HG03175 (cell line): ENCODE measurements around the gene ASIC4.

Source experiments
- ATAC-seq: cut with Tn5 transposase; IDR thresholded peaks from one replicate; pipeline ENCODE4 v1.9.1; 2021; ENCODE audit warnings: mild to moderate bottlenecking, moderate library complexity; ENCODE audit not compliant: unreplicated experiment

Gene ASIC4

DNA sequence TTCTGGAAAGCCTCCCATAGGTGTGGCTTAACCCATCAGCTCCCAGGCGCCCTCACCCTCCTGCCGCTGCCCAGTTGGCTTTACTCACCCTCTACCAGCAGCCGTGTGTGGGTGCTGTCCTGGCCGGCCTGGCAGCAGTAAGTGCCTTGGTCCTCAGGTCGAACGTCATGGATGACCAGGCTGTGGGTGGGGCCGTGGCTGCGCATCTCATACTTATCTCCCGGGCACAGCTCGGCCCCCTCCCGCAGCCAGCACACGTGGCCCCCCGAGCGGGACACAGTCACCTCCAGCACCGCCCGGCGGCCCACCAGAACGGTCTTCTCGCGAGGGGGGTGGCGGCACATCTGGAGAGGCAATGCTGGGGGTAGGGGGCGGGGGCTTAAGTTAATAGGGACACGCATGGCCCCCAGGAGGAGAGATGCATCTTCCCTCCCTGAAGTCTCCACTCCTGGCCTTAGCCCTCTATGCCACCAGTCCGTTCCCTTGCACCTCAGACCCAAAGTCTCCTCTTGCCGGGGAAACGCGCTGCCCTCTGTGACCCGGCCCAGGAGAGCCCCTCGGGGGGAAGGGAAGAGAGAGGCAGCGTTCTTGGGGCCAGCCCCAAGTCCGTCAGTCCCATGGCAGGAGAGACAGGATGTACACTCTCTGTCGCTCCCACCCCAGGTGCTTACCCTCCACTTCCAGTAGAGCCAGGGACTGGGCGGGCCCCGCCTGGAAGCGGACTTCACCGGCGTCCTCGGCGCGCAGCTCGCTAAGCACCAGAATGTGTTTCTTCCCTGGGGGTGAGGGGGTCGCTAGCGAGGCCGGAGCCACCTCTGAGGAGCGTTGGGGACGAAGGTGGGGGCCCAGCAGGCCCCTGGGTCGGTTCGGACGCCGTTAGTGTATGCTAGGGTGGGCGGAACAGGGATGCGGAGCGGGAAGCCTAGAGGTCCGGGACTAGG is 37.4 kb downstream of the ASIC4 start:
- peak; percentile 15 for ATAC-seq

DNA sequence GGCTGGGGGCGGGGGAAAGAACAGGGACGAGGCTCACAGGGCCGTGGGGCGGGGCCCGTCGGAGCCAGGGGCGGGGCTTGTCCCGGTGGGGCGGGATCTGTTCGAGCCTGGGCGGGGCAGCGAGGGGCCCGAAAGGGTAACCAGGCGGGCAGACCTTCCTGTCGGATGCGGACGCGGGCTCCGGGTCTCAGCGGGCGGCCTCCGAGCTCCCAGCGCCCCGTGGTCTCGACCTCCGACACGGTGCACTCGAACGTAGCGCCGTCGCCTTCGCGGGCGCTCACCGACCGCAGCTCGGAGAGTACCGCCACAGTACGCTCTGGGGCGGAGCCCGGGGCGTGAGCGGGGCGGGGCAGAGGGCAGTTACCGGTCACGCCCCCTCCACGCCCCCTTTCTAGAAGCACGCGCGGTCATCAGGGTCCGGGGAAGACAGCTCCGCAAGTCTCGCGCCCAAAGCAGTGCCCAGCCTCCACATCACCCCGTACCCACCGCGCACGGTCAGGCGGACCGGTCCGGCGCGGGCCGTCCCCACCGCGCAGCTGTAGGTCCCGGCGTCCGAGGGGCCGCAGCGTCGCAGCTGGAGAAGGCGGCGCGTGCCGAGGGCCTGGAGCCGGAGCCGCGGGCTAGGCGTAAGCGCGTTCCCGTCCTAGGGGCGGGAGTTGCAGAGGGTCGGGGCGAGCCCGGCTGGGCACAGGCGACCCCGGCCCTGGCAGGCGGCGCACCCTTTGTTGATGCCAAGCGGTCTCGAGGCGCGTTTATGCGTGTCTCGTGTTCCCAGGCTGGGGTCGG is 38.3 kb downstream of the ASIC4 start:
- ATAC-seq = peak; percentile 87

DNA sequence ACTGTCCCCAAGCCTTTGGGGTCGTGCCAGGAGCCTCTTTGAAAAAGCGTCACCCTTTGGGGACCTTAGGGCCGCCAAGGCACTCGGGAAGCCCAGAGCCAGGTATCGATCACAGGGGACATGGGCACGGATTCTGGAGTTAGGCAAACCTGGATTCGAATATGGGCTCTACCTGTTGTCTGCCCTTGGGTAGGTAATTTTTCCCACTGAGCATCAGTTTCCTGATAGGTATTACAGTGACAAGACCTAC is 38.8 kb downstream of the ASIC4 start:
- no peak for ATAC-seq

DNA sequence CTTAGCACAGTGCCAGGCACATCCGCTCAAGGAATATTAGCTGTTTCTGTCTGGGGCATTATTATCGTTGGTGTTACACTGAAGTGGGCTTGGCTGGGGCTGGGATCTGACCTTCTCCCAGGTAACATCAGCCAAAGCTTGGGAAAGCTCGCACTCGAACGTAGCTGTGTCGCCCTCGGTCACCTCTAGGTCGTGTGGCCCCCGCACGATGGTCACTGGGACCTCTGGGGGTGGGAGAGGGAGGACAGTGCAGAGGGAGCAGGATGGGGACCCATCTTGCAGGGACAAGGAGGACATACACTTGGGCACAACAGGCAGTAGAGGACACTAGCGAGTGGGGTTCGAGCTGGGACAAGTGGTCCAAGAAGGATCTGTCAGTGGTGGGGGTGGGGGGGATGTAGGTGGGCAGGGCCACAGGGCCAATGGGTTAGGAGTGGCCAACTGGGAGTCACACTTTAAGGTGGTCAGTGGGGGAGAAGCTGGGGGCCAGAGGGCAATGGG is 39.2 kb downstream of the ASIC4 start:
- ATAC-seq = no peak

DNA sequence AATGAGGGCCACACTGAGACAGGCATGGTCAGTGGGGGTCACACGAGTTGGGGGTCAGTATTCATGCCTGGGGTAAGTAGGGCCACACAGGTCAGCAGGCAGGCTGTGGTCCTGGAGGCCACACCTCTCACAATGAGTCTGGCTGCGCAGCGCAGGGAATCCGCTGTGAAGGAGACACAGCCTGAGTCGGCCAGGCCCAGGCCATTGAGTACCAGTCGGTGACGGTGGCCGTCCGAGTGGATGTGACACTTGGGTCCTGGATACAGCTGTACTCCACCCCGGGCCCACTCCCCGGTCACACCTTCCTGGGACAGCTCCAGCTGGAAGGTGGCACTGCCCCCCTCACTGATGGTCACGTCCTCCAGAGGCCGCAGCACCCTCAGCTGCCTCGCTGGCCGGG is 40.1 kb downstream of the ASIC4 start:
- no peak for ATAC-seq

DNA sequence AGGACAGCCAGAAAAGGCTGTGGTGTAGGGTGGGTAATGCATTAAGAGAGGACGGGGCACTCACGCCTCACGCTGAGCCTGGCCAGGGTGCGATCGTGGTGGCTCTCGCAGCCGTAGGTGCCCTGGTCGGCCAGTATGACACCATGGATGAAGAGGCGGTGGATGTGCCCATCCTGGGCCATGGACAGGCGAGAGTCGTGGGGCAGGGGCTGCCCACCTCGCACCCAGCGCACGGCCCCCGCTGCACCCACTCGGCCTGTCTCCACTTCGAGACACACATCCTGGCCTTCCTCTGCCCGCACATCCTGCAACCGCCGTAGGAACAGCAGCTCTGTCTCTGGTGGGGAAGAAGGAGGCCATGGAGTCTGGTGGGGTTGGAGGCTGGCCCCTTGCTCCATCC is 41.7 kb downstream of the ASIC4 start:
- ATAC-seq = no peak

DNA sequence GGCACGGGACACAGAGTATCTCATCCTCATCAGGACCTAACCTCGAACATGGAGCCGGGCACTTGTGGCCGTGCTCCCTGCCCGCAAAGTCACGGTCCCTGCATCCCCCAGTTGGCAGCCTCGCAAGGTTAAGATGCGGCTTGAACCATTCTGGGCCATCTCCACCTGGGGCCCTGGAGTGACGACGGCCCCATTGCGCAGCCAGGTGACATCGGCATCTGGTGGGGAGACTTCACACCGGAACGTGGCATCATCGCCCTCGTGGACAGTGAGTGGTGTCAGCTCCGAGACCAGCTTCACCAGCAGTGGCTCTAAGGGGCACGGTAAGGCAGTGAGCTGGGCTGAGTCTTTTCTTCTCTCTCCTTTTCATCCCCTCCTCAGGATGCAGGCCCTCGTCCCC is 42.1 kb downstream of the ASIC4 start:
- no peak for ATAC-seq

DNA sequence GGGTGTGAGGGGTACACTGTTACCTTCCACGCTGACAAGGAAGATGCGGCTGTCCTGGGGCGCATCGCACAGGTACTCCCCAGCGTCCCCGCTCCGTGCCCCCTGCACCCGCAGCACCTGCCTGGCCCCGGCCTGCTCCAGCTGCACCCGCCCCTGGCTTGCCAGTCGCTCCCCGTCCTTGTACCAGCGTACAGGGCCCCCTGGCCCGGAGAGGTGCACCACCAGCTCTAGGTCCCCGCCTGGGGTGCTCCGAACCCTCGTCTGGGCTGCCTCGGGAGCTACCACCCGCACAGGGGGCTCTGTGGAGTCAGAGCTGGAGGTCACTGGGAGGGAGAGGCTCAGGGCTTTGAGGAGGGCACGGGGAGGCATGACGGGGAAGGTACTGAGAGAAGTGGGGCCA is 43.0 kb downstream of the ASIC4 start:
- no peak for ATAC-seq

DNA sequence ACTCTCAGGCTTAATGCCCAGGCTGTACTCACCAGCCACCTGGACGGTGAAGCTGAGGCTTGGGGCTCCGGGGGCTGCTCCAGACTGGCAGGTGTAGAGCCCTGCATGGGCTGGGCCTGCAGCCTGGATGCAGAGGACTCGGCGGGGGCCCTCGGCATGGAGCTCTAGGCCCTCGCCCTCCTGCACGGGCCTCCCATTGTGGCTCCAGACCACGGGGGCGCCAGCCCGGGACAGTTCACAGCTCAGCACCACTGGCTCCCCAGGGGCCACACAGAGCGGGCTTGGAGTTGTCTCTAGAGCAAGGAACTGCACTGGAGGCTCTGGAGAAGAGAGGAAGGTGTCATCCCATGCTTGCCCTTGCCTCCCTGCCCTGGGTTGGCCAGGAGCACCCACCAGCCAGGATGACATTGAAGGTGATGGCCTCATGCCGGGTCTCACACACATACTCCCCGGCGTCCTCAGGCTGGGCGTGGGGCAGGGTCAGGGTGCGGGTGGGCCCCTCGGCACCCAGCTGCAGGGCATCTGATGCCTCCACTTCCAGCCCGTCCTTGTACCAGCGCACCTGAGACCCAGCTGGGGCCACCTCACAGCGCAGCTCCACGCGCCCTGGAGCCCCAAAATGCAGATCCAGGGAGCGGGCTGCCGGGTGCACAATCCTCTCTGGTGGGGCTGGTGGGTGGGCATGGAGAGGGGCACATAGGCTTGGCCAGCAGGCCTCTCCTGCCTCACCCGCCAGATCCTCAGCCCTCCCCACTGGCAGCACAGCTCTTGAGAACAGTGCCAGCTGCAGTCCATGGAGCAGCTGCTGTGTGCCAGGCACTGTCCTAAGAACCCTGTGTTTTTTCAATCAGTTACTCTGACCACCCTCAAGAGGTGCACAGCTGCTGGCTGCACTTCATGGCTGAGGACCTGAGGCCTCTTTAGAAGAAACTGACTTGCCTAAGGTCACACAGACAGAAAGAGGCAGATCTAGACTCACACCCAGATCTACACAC is 43.8 kb downstream of the ASIC4 start:
- ATAC-seq = no peak

DNA sequence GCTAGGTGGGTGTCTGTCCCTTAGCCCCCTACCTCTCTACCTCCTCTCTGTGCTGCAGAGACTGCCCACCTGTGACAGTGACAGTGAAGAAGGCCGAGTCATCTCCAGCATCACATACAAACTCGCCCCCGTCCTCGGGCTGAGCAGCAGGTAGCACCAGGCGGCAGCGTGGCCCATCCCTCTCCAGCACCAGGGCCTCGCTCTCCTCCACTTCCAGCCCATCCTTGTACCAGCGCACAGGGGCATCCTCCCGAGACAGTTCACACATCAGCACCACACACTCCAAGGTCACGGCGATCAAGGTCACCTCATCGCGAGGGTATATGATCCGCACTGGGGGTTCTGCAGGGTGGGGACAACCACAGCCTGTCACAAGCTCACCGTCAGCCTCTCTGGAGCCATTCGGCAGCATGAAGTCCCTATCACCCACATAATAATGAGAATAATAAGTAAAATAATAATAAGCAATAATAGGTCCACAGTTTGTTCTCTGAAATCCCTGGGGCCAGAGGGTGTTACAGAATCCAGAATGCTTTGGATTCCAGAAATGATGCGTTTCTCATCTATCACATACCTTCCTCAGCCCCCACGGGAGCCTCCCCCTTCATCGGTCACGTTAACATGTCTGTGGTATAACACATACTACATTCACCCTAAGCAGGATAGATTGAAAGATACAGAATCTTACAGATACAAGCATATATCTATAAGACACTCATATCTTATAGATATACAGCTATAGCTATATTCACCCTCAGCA is 45.1 kb downstream of the ASIC4 start:
- no peak for ATAC-seq

DNA sequence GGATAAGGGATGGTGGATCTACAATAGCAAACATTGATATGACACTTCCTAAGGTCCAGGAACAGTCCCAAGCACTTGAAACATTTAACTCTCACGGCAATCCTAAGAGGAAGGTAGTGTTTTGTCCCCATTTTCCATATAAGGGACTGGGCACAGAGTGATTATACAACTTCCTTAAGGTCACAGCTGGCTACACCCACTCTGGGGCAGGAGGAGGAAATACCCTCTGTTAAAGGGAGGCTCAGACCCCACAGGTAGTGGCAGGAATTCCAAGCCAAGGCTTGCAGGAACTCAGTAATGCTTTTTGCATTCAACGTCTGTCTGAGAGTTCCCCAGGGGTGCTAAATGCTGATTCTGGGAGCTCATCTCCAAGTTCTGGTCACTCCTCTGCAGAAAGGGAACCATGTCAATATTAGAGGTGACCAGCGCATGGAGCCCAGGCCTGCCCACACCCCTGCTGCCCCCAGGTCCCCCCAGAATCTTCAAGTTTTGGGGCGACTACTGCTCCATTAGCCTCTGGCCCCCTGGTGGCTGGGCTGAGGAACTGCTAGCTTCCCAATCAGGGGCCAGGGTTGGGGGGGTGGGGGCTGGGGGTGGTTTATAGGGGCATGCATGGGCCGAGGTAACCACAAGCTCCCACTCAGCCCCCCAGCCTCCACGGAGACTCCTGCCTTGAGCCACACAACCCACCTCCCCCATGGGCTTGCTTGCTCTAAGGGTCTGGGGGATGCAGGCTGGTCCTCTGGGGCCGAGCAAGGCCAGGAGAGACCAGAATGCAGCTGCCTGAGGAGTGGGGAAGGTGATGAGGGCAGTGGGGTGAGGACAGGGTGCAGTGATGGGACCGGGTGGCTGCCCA is 46.0 kb downstream of the ASIC4 start:
- ATAC-seq = no peak

DNA sequence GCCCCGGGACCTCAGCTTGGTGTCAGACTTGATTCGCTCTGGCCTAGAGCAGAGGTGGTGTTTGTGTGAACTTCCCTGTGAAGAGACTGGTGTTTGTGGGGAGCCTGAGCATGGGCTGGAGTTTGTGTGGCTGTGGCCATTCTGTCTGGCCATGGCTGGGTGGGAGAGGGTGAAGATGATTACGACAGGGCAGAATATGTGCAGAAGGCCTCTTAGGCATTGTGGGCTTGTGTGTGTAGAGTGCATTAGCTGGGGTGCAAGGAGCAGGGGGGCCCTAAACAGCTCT is 46.6 kb downstream of the ASIC4 start:
- ATAC-seq = no peak

DNA sequence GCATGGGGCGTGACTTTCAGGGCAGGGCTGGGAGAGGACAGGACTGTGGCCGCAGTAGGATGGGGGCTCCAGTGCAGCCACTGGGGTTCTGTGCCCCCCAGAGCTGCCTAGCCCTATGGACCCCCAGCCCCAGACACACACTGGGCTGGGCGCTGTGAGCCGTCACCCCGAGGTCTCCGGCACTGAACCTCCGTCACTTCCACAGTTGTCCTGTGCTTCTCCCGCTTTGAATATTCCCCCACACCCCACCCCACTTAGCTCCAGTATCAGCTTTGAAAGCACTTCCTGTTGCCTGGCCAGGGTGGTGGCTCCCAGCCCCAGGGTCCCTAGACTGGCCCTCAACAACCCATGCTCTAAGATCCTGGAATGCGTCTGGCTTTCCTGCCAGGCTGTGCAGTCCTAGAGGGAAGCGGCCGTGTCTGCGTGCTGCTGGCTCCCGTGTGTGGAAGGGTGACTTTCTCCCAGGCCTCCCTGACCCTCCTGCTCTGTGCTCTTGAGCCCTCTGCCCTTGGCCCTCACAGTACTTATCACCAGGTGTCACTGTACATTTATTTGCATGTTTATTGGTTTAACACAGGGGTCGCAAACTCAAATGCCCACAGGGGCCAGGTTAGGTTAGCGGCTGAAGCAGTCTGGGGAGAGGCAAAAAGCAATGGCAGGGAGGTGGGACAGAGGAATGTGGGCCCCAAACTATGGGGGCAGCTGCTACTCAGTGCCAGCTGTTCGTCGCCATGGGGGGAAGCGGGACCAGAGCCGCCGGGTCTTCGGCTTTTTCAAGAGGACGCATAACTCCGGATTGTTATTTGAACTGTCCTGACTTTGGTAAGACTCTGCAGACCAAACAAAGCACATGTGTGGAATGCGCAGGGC is 47.1 kb downstream of the ASIC4 start:
- ATAC-seq = no peak

DNA sequence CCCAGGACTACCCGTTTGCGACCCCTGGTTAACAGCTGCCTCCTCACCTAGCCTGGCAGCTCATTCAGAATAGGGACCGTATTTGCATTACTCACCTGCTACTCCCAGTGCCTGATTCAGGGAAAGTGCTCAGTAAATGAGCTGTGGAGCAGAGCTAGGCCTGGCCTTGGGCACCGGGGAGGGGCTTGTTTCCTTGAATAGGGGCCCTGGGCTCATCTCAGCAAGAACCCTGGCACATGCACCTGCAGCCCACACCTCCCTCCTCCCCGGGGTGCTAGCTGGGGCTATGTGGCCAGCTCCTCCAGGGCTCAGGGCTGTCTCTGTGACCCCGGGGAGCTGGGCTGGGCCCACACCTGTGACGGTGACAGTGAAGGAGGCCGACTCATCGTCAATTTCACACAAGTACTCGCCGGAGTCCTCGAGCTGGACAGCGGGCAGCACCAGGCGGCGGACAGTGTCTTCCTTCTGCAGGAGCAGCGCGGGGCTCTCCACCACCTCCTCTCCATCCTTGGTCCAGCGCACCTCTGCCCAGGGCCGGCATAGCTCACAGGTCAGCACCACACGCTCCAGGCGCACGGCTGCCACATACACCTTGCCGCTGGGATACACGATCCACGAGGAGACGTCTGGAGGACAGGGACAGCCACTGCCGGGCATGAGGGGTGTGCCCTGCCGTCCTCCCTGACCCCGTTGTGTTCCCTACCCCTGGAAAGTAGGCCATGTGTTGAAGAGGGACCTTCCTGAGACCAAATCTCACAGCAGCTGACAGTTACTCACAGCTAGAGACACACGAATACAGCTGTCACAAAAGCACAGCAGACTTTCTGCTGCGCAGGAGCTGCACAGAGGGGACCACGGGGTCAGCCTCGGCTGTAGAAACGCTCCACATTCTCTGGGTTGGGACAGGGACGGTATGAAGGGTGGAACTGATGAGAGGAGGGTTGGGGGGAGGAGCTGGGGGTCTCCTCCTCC is 48.1 kb downstream of the ASIC4 start:
- ATAC-seq = no peak

DNA sequence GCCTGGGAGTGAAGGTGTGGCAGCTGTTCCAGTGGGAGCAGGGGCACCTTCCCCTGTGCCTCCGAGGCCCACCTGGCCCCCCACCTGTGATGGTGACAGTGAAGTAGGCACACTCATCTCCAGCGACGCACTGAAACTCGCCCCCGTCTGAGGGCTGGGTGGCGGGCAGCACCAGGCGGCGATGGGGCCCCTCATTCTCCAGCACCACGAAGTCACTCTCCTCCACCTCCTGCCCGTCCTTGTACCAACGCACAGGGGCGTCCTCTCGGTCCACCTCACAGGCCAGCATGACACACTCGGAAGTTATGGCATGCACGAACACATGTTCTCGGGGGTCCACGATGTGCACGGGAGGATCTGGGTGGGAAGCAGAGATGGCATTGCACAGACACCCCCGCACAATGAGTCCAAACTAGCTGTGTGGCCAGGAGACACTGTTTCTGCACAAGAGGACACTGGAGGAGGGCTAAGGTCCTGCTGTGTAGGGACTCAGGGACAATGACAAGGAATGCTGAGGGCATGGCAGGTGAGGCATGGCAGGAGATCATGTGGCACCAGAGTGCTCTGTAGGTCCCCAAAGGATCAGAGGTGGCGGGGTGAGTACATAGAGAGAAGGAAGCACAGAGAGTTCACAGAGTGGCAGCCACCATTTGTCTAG is 49.1 kb downstream of the ASIC4 start:
- ATAC-seq = no peak

DNA sequence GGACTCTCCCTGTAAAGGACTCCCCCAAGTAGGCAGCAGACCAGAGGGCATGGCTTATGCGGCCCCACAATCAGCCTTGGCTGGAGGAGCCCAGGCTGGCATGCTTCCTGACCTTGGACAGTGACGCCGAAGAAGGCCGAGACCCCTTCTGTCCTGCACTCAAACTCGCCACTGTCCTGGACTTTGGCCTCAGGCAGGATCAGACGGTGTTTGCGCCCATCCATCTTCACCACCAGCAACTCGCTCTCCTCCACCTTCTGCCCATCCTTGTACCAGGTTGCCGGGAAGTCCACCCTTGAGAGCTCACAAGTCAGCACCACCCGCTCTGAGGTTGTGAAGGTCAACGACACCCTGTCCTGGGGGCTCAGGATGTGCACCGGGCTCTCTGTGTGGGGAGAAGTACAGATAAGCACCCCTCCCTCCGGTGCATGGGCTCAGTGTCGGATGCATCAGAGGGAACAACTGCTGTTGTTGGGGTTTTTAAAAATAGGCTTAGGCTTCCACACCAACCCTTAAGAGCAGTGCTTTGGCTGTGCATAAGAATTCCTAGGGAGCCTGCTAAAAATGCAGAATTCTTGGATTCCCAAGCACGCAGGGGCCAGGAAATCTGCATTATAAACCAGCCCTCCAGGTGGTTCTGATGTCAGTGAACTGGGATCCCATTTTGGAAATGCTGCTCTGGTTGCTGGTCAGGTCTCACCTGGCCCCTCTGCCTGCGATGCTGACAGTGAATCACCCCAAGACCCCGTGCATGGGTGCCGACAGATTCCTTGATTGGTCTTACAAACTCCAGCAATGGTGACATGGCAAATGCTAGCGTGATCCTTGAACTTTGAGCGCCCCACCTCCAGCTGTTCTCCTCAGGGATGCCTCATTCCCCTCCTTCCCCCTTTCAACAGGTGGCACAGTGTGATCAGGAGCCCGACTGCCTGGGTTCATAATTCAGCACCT is 51.1 kb downstream of the ASIC4 start:
- no peak for ATAC-seq
